T-helper 1 cell treated with Interleukin-12 subunit alpha and Interleukin-12 subunit beta and Interleukin-4 antibody, amounts not matched to agents 30 μg/mL and 1 μg/mL, for 36 hours (primary cell): ENCODE data around the gene MGA.
"Not testable (repeated sequence)": the region's sequence is repeated elsewhere in the genome, so short reads cannot be mapped to it uniquely, and the experiment has no call there.

ENCODE experiments used
- H3K27ac Mint-ChIP-seq: one replicate; pipeline ENCODE4 v1.8.0; 2021; ENCODE audit warnings: mild to moderate bottlenecking, mixed read lengths
- H3K27me3 Mint-ChIP-seq: one replicate; pipeline ENCODE4 v1.8.0; 2021; ENCODE audit warnings: low read depth, mixed read lengths
- H3K36me3 Mint-ChIP-seq: one replicate; pipeline ENCODE4 v1.8.0; 2021; ENCODE audit warnings: low read depth, mixed read lengths
- H3K4me1 Mint-ChIP-seq: one replicate; pipeline ENCODE4 v1.8.0; 2021; ENCODE audit warnings: low read depth, mixed read lengths
- H3K4me3 Mint-ChIP-seq: one replicate; pipeline ENCODE4 v1.8.0; 2021; ENCODE audit warnings: mild to moderate bottlenecking, moderate library complexity, mixed read lengths
- H3K9me3 Mint-ChIP-seq: one replicate; pipeline ENCODE4 v1.8.0; 2021; ENCODE audit warnings: mixed read lengths

MGA gene

GRCh38 chr15:41714291-41714690, 54.1 kb downstream of the MGA start:
- Mint-ChIP-seq H3K27ac (no peak overlapping the region), H3K9me3 (no peaks in the 10 kb centered on the region), H3K27me3 (no peaks in the 10 kb centered on the region), H3K36me3 (peaks cover 19% of the 10 kb centered on the region), H3K4me1 (peaks cover 2% of the 10 kb centered on the region), H3K4me3 (no peak overlapping the region)

- Mint-ChIP-seq H3K27me3 (no peaks in the 10 kb centered on the region), H3K36me3 (peaks cover 14% of the 10 kb centered on the region), H3K9me3 (no peaks in the 10 kb centered on the region), H3K27ac (no peak overlapping the region), H3K4me1 (peaks cover 2% of the 10 kb centered on the region), H3K4me3 (no peak overlapping the region)
Measured at GRCh38 chr15:41716864-41717263, 56.7 kb downstream of the MGA start.

GRCh38 chr15:41727143-41727542, 66.9 kb downstream of the MGA start:
- Mint-ChIP-seq H3K36me3 (peaks cover 6% of the 10 kb centered on the region), H3K27me3 (no peaks in the 10 kb centered on the region), H3K4me1 (no peaks in the 10 kb centered on the region), H3K27ac (no peak overlapping the region), H3K4me3 (no peak overlapping the region), H3K9me3 (no peaks in the 10 kb centered on the region)

GRCh38 chr15:41728061-41728460, 67.9 kb downstream of the MGA start:
- not testable (repeated sequence) for H3K27ac Mint-ChIP-seq, H3K4me3 Mint-ChIP-seq, H3K36me3 Mint-ChIP-seq, H3K27me3 Mint-ChIP-seq, H3K9me3 Mint-ChIP-seq, H3K4me1 Mint-ChIP-seq

DNA sequence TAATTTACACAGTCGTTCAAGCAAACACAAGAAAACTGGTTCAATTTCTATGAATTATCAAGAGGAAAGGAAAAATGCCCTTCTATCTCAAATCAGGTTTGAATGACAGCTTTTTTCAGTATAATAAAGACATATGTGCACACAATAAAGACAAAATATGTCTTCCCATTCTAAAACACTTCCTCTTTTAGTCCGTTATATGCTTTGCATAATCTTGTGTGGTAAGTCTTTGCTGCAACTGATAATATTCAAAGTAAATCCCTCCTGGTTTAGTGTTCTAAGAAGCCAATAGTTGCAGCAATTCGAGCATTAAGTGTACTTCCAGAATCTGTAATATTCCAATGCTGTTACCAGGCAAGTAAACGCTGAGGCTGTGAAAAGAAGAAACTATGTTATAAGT, 70.3 kb downstream of the MGA start:
- Mint-ChIP-seq H3K4me1 (peaks cover 1% of the 10 kb centered on the region), H3K36me3 (peaks cover 14% of the 10 kb centered on the region), H3K27ac (no peak overlapping the region), H3K9me3 (no peaks in the 10 kb centered on the region), H3K4me3 (no peak overlapping the region), H3K27me3 (no peaks in the 10 kb centered on the region)

DNA sequence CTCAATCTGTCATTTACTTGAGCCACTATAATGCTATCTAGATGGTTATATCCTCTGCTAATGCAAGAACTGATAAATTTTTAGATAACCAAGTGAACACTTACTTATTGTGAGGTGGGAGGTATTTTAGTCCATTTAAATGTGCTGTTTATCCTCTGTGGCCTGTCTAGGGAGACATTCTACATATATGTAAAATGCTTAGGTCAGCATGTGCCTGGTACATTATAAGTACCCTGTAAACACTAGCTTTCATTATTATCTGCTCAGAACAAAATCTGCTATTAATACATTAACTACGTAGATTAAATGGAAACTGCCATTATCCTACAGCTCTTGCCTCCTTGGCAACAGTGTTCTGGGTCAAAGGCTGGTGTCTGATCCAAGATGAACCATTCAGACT, 72.3 kb downstream of the MGA start:
- no peak overlapping the region for H3K27ac Mint-ChIP-seq
- peaks cover 19% of the 10 kb centered on the region for H3K36me3 Mint-ChIP-seq
- no peaks in the 10 kb centered on the region for H3K9me3 Mint-ChIP-seq
- no peaks in the 10 kb centered on the region for H3K27me3 Mint-ChIP-seq
- H3K4me3 Mint-ChIP-seq = no peak overlapping the region
- H3K4me1 Mint-ChIP-seq = peaks cover 1% of the 10 kb centered on the region

DNA sequence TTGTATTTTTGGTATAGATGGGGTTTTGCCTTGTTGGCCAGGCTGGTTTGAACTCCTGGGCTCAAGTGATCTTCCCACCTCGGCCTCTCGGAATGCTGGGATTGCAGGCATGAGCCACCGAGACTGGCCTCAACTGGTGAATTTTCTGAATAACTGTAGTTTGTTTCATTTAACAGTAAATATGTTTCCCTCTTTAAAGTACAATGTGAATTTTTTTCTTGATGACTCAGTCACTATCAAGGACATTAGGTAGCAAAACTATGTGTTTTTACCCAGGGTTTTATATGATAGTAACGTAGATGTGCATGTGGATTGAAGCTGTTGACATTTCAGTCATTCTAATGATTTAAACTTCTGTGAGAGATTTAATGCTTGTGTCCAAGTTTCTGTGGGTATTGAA, 73.9 kb downstream of the MGA start:
- Mint-ChIP-seq H3K4me3 (no peak overlapping the region), H3K27me3 (no peaks in the 10 kb centered on the region), H3K27ac (no peak overlapping the region), H3K36me3 (peaks cover 20% of the 10 kb centered on the region), H3K9me3 (no peaks in the 10 kb centered on the region), H3K4me1 (peaks cover 1% of the 10 kb centered on the region)

GRCh38 chr15:41735046-41735445, 74.8 kb downstream of the MGA start:
- peaks cover 1% of the 10 kb centered on the region for H3K4me1 Mint-ChIP-seq
- H3K27ac Mint-ChIP-seq = no peak overlapping the region
- peaks cover 18% of the 10 kb centered on the region for H3K36me3 Mint-ChIP-seq
- H3K27me3 Mint-ChIP-seq = no peaks in the 10 kb centered on the region
- no peaks in the 10 kb centered on the region for H3K9me3 Mint-ChIP-seq
- no peak overlapping the region for H3K4me3 Mint-ChIP-seq

GRCh38 chr15:41735492-41735891, 75.3 kb downstream of the MGA start:
- H3K4me3 Mint-ChIP-seq, H3K9me3 Mint-ChIP-seq, H3K27me3 Mint-ChIP-seq, H3K4me1 Mint-ChIP-seq, H3K27ac Mint-ChIP-seq: not testable (repeated sequence)
- peaks cover 18% of the 10 kb centered on the region for H3K36me3 Mint-ChIP-seq

- no peaks in the 10 kb centered on the region for H3K4me1 Mint-ChIP-seq
- H3K36me3 Mint-ChIP-seq = peaks cover 27% of the 10 kb centered on the region
- H3K4me3 Mint-ChIP-seq = no peak overlapping the region
- H3K27ac Mint-ChIP-seq = no peak overlapping the region
- no peaks in the 10 kb centered on the region for H3K9me3 Mint-ChIP-seq
- H3K27me3 Mint-ChIP-seq = no peaks in the 10 kb centered on the region
Measured at GRCh38 chr15:41746802-41747201, 86.6 kb downstream of the MGA start.

DNA sequence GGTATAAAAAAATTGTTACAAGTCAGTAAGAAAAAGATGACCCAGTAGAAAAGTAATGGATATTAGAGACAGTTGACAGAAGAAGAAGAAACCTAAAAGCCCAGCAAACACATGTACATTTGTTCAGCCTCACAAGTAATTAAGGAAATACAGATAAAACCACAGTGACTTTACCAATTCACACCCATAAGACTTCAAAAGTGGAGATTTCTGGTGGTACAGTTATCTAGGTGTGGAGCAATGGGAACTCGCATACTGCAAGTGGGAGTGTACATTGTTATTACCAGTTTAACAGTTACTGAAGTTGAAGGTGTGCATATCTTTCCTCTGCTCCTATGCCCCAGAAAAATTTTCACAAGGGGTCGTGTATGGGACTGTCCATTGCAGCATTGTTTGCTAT, 96.0 kb downstream of the MGA start:
- Mint-ChIP-seq H3K27ac (no peak overlapping the region), H3K36me3 (peaks cover 18% of the 10 kb centered on the region), H3K9me3 (no peaks in the 10 kb centered on the region), H3K4me1 (peaks cover 2% of the 10 kb centered on the region), H3K4me3 (no peak overlapping the region), H3K27me3 (no peaks in the 10 kb centered on the region)

GRCh38 chr15:41772720-41773331, 112.6 kb downstream of the MGA start:
- Mint-ChIP-seq H3K36me3 (peaks cover 9% of the 10 kb centered on the region), H3K4me3 (peak overlapping the region; percentile 94), H3K27me3 (no peaks in the 10 kb centered on the region), H3K4me1 (peaks cover 40% of the 10 kb centered on the region), H3K27ac (peak overlapping the region; percentile 93), H3K9me3 (no peaks in the 10 kb centered on the region)

DNA sequence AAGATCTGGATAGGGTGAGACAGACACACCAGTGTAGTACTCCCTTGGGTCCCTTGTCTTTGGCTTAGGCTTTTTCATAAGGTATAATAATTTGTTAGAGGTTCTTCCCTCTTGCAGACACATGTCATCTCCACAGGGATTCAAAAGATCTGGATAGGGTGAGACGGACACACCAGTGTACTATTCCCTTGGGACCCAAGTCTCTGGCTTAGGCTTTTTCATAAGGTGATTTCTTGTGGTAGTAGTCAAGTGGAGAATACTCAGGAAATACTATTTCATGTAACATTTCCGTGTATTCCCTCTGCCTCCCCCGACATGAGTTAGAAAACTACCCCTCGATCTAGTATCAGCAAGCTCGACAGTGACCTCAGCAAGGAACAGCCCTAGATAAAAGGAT, 113.1 kb downstream of the MGA start:
- H3K4me1 Mint-ChIP-seq = peaks cover 45% of the 10 kb centered on the region
- H3K27ac Mint-ChIP-seq = peak overlapping the region; percentile 93
- H3K9me3 Mint-ChIP-seq = no peaks in the 10 kb centered on the region
- H3K27me3 Mint-ChIP-seq = no peaks in the 10 kb centered on the region
- H3K36me3 Mint-ChIP-seq = peaks cover 9% of the 10 kb centered on the region
- H3K4me3 Mint-ChIP-seq = peak overlapping the region; percentile 94

DNA sequence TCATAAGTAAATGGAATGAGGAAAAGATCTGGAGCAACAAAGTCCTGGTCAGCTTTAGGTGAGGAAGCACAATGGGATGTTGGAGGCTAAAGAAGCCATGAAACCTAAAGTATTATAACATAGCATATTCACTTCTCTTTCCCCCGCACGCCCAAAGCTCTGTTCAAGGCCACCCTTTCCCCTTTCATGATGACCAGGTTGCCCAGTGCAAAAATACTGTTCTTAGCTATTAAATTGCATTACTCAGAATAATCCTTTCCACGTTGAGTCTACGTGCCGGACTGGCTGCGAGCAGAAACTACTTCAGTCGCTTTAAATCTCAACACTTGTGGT, 113.5 kb downstream of the MGA start:
- H3K4me3 Mint-ChIP-seq = peak overlapping the region; percentile 94
- no peaks in the 10 kb centered on the region for H3K27me3 Mint-ChIP-seq
- no peaks in the 10 kb centered on the region for H3K9me3 Mint-ChIP-seq
- peaks cover 9% of the 10 kb centered on the region for H3K36me3 Mint-ChIP-seq
- H3K4me1 Mint-ChIP-seq = peaks cover 47% of the 10 kb centered on the region
- H3K27ac Mint-ChIP-seq = peak overlapping the region; percentile 93

DNA sequence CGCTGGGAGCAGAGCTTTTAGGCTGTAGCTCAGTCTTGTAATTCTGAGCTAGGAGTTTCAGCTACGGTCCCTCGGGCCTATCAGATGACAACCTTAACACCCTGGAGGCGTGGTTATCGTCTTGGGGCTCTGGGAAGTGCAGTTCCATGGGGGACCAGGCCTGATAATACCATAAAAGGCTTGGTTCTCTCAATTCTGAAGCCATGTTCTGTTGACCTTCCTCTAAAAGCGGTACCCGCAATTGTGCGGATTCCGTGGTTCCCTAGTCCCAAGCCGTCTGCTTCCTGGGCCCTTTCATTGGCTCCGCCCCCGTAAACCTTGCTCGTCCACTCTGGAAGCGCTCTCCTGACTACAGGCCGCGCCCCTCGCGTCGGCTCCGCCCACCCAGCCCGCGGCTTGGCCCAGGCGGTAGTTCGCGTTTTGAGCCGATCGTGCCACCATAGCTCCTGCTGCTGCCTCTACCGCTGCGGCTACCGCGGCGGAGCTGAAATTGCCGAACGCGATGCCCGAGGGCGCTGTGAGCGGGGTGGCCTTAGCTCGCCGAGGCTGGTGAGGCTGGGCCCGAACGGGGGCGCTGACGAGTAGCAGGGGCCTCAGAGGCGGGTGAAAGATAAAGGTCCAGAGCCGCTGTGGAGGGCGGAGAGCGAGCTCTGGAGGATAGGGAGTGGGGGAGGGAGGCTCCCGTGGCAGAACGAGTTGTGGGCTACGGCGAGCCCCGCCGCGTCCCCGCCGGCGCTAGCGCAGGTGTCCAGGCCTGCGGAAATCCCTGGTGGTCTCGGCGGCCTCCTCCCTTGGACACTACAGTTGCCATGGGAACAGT, 114.1 kb downstream of the MGA start, which contains the start of gene MAPKBP1:
MAPKBP1 (plus strand) TSS at position 423 of the 820 bp plus-strand sequence. CDS start 792 bp downstream, outside the sequence.
- H3K9me3 Mint-ChIP-seq = no peaks in the 10 kb centered on the region
- H3K27ac Mint-ChIP-seq = peak within 1 kb of the TSS; percentile 93
- peaks cover 51% of the 10 kb centered on the region for H3K4me1 Mint-ChIP-seq
- peak within 1 kb of the TSS; percentile 94 for H3K4me3 Mint-ChIP-seq
- no peaks in the 10 kb centered on the region for H3K27me3 Mint-ChIP-seq
- H3K36me3 Mint-ChIP-seq = peaks cover 9% of the 10 kb centered on the region
